DOHH2 (cell line): ENCODE data around the gene ADAMTSL1.

Source experiments
- H3F3A ChIP-seq: fragments of 200-600 bp; sonication (generic), shearing (Covaris generic); 2 replicates; pipeline ENCODE4 v1.6.0; 2016; ENCODE audit warnings: antibody characterized with exemption, mild to moderate bottlenecking; ENCODE audit not compliant: control insufficient read depth, insufficient read depth
- H3K27ac ChIP-seq: fragments of 200-600 bp; sonication (generic); 2 replicates; pipeline ENCODE4 v1.5.1; 2014; ENCODE audit warnings: low read depth, mild to moderate bottlenecking, low read length, moderate library complexity
- H3K27me3 ChIP-seq: fragments of 200-600 bp; sonication (generic); 2 replicates; pipeline ENCODE4 v1.6.1; 2014; ENCODE audit warnings: mild to moderate bottlenecking, low read length, mixed read lengths; ENCODE audit not compliant: control insufficient read depth
- H3K36me3 ChIP-seq: fragments of 200-600 bp; sonication (generic); 2 replicates; pipeline ENCODE4 v1.6.1; 2014; ENCODE audit warnings: mild to moderate bottlenecking, low read length, moderate library complexity, mixed read lengths; ENCODE audit not compliant: control insufficient read depth
- H3K4me1 ChIP-seq: fragments of 200-600 bp; sonication (generic); 2 replicates; pipeline ENCODE4 v1.6.1; 2014; ENCODE audit warnings: mild to moderate bottlenecking, low read length, mixed read lengths; ENCODE audit not compliant: control insufficient read depth
- H3K4me2 ChIP-seq: fragments of 200-600 bp; sonication (generic); 2 replicates; pipeline ENCODE4 v1.6.0; 2014; ENCODE audit warnings: mild to moderate bottlenecking, low read length, moderate library complexity
- H3K4me3 ChIP-seq: fragments of 200-600 bp; sonication (generic); 2 replicates; pipeline ENCODE4 v1.5.1; 2014; ENCODE audit warnings: mild to moderate bottlenecking, low read length, mixed read lengths
- H3K79me2 ChIP-seq: fragments of 200-600 bp; sonication (generic); 2 replicates; pipeline ENCODE4 v1.6.1; 2014; ENCODE audit warnings: mild to moderate bottlenecking, low read length, mixed read lengths; ENCODE audit not compliant: control insufficient read depth
- H3K9me2 ChIP-seq: fragments of 200-600 bp; sonication (generic); replicated peaks from 2 replicates; pipeline ENCODE4 v1.6.1; 2014; ENCODE audit warnings: mild to moderate bottlenecking, low read length, mixed read lengths; ENCODE audit not compliant: control insufficient read depth
- H3K9me3 ChIP-seq: fragments of 200-600 bp; sonication (generic); 2 replicates; pipeline ENCODE4 v1.6.1; 2014; ENCODE audit warnings: antibody characterized with exemption, low read length, mixed read lengths; ENCODE audit not compliant: control insufficient read depth, insufficient read depth
- H4K20me1 ChIP-seq: fragments of 200-600 bp; sonication (generic); 2 replicates; pipeline ENCODE4 v1.6.0; 2014; ENCODE audit warnings: low read depth, mild to moderate bottlenecking, antibody characterized with exemption, low read length, moderate library complexity; ENCODE audit not compliant: control insufficient read depth, insufficient read depth
- EZH2phosphoT487 ChIP-seq: fragments of 200-600 bp; sonication (generic); IDR thresholded peaks from 2 replicates; pipeline ENCODE4 v1.6.1; 2017; ENCODE audit warnings: borderline replicate concordance, mild to moderate bottlenecking, antibody characterized with exemption, low read length, moderate library complexity, mixed read lengths
- TF ChIP-seq, protein P1 (sequence below): fragments of 200-600 bp; sonication (generic); IDR thresholded peaks from one replicate; pipeline ENCODE4 v1.5.1; 2014; ENCODE audit warnings: antibody characterized with exemption, mild to moderate bottlenecking, low read depth, low read length; ENCODE audit not compliant: poor library complexity, severe bottlenecking

The ADAMTSL1 gene

DNA sequence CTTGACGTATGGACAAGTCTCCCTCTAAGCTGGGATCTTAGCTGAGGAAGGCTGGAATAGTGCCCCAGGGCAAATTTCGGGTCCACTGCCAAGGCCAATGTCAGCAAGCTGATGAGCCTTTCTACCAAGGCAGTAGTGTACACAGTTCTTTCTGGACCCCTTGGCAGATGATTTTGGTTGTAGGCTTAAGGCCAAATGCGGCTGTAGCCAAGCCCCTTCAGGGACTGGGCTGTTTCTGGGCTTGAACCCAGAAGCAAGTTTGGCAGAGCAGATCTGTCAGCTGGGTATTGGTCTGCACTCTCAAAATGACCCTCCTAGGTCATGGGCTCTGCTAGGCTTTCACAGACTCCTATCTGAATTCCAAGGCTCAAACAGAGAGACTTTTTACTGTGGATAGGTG lies 121.6 kb downstream of the ADAMTSL1 start:
- Histone ChIP-seq H3K4me2 (no peak overlapping the region), H3K36me3 (no peaks in the 10 kb centered on the region), H3K9me2 (no peaks in the 10 kb centered on the region), H3F3A (no peaks in the 10 kb centered on the region), H3K27me3 (no peaks in the 10 kb centered on the region), H3K9me3 (peaks cover 3% of the 10 kb centered on the region; the same call in 1 of the 2 replicates), H3K4me3 (no peak overlapping the region), H3K4me1 (no peaks in the 10 kb centered on the region), H3K27ac (no peak overlapping the region), H3K79me2 (no peaks in the 10 kb centered on the region), H4K20me1 (no peaks in the 10 kb centered on the region)
- TF ChIP-seq, protein P1, sequence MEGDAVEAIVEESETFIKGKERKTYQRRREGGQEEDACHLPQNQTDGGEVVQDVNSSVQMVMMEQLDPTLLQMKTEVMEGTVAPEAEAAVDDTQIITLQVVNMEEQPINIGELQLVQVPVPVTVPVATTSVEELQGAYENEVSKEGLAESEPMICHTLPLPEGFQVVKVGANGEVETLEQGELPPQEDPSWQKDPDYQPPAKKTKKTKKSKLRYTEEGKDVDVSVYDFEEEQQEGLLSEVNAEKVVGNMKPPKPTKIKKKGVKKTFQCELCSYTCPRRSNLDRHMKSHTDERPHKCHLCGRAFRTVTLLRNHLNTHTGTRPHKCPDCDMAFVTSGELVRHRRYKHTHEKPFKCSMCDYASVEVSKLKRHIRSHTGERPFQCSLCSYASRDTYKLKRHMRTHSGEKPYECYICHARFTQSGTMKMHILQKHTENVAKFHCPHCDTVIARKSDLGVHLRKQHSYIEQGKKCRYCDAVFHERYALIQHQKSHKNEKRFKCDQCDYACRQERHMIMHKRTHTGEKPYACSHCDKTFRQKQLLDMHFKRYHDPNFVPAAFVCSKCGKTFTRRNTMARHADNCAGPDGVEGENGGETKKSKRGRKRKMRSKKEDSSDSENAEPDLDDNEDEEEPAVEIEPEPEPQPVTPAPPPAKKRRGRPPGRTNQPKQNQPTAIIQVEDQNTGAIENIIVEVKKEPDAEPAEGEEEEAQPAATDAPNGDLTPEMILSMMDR, result no peak
- TF ChIP-seq EZH2phosphoT487, result no peak

DNA sequence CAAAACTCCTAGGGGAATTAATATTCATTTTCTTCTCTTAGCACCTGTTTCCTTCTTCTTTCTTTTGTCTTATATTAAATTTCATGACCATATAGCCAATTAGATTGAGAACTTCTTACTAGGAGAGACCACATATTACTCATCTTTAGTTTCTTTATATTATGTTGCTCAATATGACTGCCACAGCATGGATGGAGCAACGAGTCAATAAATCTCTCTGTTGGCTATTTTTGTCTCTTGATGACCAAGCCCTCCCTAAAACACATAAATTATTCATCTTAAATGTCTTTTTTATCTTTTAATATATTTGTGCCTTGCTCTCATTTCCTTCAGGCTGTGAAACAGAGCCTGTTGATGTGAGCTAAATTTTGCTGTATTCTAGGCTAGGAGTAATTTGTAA lies 123.0 kb downstream of the ADAMTSL1 start:
- TF ChIP-seq, protein P1, result no peak
- TF ChIP-seq EZH2phosphoT487, result no peak
- H3K27ac ChIP-seq, result no peak overlapping the region

DNA sequence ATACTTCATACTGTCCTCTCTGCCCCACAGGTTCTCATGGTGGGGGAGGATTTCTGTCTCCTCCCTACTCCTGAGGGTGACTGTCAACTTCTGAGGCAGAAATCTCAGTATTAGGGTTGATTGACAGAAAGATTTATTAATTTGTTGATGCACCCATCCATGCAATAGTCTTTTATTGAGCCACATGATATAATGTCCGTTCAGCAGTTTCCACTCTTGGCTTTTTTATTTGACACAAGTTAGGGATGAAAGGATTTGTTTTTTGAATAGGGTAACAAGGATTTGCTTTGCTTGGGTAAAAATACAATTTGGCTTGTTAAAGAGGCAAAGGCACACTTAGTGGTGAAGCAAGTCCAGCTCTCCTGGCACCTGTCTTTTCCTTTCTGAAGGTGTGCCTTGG lies 125.0 kb downstream of the ADAMTSL1 start:
- Histone ChIP-seq H3K9me2 (no peaks in the 10 kb centered on the region), H3K9me3 (no peaks in the 10 kb centered on the region), H3K27me3 (no peaks in the 10 kb centered on the region), H3K4me1 (no peaks in the 10 kb centered on the region), H3K4me2 (no peak overlapping the region), H4K20me1 (no peaks in the 10 kb centered on the region), H3F3A (no peaks in the 10 kb centered on the region), H3K79me2 (no peaks in the 10 kb centered on the region), H3K36me3 (no peaks in the 10 kb centered on the region), H3K27ac (no peak overlapping the region), H3K4me3 (no peak overlapping the region)
- TF ChIP-seq, protein P1, result no peak
- TF ChIP-seq EZH2phosphoT487, result no peak

More for the DNA sequence above, 123.0 kb downstream of the ADAMTSL1 start:
- H3K27me3 ChIP-seq, result no peaks in the 10 kb centered on the region
- no peaks in the 10 kb centered on the region for H4K20me1 ChIP-seq
- no peaks in the 10 kb centered on the region for H3K9me2 ChIP-seq
- H3K4me1 ChIP-seq, result no peaks in the 10 kb centered on the region
- H3K79me2 ChIP-seq, result no peaks in the 10 kb centered on the region
- no peak overlapping the region for H3K4me2 ChIP-seq
- no peaks in the 10 kb centered on the region; the same call in 1 of the 2 replicates for H3K9me3 ChIP-seq
- no peaks in the 10 kb centered on the region for H3F3A ChIP-seq
- no peaks in the 10 kb centered on the region for H3K36me3 ChIP-seq
- no peak overlapping the region for H3K4me3 ChIP-seq

DNA sequence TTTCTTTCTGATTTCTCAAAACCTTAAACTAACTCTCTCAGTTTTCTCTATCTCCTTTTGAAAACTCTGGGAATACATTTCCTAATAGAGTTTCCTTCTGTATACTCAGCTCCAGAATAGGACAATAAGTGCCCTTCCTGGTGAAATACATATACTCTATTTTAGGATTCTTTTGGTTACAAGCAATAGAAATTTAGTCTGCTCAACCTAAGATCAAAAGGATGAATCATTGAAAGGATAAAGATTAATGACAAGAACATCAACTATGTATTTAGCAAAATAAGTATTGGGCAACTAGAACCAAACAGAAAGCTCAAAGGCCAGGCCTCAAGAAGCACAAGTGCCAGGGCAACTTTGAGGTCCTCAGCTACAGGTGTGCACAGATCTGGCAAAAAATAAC lies 127.1 kb downstream of the ADAMTSL1 start:
- Histone ChIP-seq H3K4me1 (no peaks in the 10 kb centered on the region), H3K27me3 (no peaks in the 10 kb centered on the region), H3K27ac (no peak overlapping the region), H3K79me2 (no peaks in the 10 kb centered on the region), H4K20me1 (no peaks in the 10 kb centered on the region), H3K9me3 (no peaks in the 10 kb centered on the region), H3K4me2 (no peak overlapping the region), H3F3A (no peaks in the 10 kb centered on the region), H3K36me3 (no peaks in the 10 kb centered on the region), H3K4me3 (no peak overlapping the region), H3K9me2 (no peaks in the 10 kb centered on the region)
- TF ChIP-seq, protein P1, result no peak
- TF ChIP-seq EZH2phosphoT487, result no peak
